ENCODE data around the gene IL23R.

DNA sequence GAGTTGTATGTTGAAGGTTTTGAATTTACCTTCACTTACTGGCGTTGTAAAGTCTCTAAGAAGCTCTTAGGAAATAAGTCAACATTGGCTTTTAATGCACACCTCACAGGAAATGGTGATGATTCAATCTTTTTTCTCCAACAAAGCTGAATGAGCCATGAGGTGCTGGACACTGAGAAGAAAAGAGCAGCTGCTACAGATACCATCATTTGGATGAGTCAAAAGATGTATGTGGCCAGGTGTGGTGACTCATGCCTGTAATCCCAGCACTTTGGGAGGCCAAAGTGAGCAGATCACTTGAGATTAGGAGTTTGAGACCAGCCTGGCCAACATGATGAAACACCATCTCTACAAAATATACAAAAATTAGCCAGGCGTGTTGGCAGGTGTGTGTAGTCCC, 3.3 kb upstream of the IL23R start:
- no peak for TF ChIP-seq POLR2A (IDR thresholded peaks at IDR 0.05)
- no peak for TF ChIP-seq CTCF (IDR thresholded peaks at IDR 0.05)
- no peak for TF ChIP-seq EP300 (IDR thresholded peaks at IDR 0.05)
